Astrocyte of the cerebellum (primary cell): ENCODE results near the gene SUN2.
A peak's percentile ranks its signal among the peaks of the same experiment; 100 is the strongest.

ENCODE experiments used
- DNase-seq: peaks from one replicate; pipeline ENCODE4 v3.0.0-alpha.2; 2011; ENCODE audit warnings: low read depth
- H3K4me3 ChIP-seq: 2 replicates; pipeline ENCODE4 v1.5.1; 2011; ENCODE audit warnings: mild to moderate bottlenecking, low read depth, low read length, moderate library complexity
- CTCF ChIP-seq: IDR thresholded peaks from 2 replicates; pipeline ENCODE4 v1.5.1; 2012; ENCODE audit warnings: low read length, low read depth, moderate library complexity, mild to moderate bottlenecking; ENCODE audit errors: missing control alignments
- in situ Hi-C: cut with HindIII; loops from 2 replicates; pipeline ENCODE4 v1.10.0; 2017; ENCODE audit warnings: low sequenced_read_pairs

Gene SUN2

GRCh38 chr22:38772623-38772873 is 16.8 kb upstream of the SUN2 start:
- TF ChIP-seq CTCF: no peak
- DNase-seq: no peak
- H3K4me3 ChIP-seq: no peak overlapping the region
- in situ Hi-C loops: no loop called here

- no peak for DNase-seq
- no peak for TF ChIP-seq CTCF
- in situ Hi-C loops: no loop called here
- no peak overlapping the region for H3K4me3 ChIP-seq
Measured at GRCh38 chr22:38770257-38770949, 14.6 kb upstream of the SUN2 start.

- no peak for TF ChIP-seq CTCF
- in situ Hi-C loops: no loop called here
- no peak for DNase-seq
- no peak overlapping the region for H3K4me3 ChIP-seq
Measured at GRCh38 chr22:38768036-38768435, 12.2 kb upstream of the SUN2 start.

- DNase-seq: no peak
- in situ Hi-C loops: no loop called here
- TF ChIP-seq CTCF: no peak
Measured at GRCh38 chr22:38767313-38767712, 11.5 kb upstream of the SUN2 start.

GRCh38 chr22:38766076-38766777 is 10.4 kb upstream of the SUN2 start:
- peak; percentile 91 for TF ChIP-seq CTCF
- no peak for DNase-seq
- H3K4me3 ChIP-seq: no peak overlapping the region
- in situ Hi-C loops: no loop called here

More at GRCh38 chr22:38767313-38767712, 11.5 kb upstream of the SUN2 start:
- H3K4me3 ChIP-seq: no peak overlapping the region

- DNase-seq: no peak
- H3K4me3 ChIP-seq: no peak overlapping the region
- TF ChIP-seq CTCF: no peak
- in situ Hi-C loops: no loop called here
Measured at GRCh38 chr22:38762551-38762983, 6.8 kb upstream of the SUN2 start.
